ENCODE measurements around the gene MRPS25.

- TF ChIP-seq, protein P1, sequence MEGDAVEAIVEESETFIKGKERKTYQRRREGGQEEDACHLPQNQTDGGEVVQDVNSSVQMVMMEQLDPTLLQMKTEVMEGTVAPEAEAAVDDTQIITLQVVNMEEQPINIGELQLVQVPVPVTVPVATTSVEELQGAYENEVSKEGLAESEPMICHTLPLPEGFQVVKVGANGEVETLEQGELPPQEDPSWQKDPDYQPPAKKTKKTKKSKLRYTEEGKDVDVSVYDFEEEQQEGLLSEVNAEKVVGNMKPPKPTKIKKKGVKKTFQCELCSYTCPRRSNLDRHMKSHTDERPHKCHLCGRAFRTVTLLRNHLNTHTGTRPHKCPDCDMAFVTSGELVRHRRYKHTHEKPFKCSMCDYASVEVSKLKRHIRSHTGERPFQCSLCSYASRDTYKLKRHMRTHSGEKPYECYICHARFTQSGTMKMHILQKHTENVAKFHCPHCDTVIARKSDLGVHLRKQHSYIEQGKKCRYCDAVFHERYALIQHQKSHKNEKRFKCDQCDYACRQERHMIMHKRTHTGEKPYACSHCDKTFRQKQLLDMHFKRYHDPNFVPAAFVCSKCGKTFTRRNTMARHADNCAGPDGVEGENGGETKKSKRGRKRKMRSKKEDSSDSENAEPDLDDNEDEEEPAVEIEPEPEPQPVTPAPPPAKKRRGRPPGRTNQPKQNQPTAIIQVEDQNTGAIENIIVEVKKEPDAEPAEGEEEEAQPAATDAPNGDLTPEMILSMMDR (IDR thresholded peaks at IDR 0.05; ENCODE audit: low read depth, low read length, missing input control), result no peak
- TF ChIP-seq FOXA1 (IDR thresholded peaks at IDR 0.05), result no peak
- no peak for TF ChIP-seq TAF1 (conservative IDR thresholded peaks at IDR 0.05)
- TF ChIP-seq REST (IDR thresholded peaks at IDR 0.05), result no peak
These were observed 55.9 kb downstream of the MRPS25 start for GRCh38 chr3:15009167-15009566.

All from liver (tissue), 3 donors.